ELR (cell line): ENCODE results near the gene REG3G.

Experiments
- DNase-seq: peaks from one replicate; pipeline ENCODE4 v3.0.0-alpha.2; 2015; ENCODE audit warnings: low read depth

Gene REG3G

GRCh38 chr2:79025421-79025820, at the start of gene REG3G:
REG3G (plus strand) TSS chr2:79025702; CDS start chr2:79026094, 392 bp downstream.
- DNase-seq, result no peak

- DNase-seq, result no peak
Measured at GRCh38 chr2:78977661-78978145, 47.8 kb upstream of the REG3G start.

GRCh38 chr2:78978340-78978739, 47.2 kb upstream of the REG3G start:
- no peak for DNase-seq

GRCh38 chr2:78979380-78980151, 45.9 kb upstream of the REG3G start:
- DNase-seq, result peak; percentile 8

GRCh38 chr2:78980152-78980465, 45.4 kb upstream of the REG3G start:
- no peak for DNase-seq

- DNase-seq, result no peak
Measured at GRCh38 chr2:78980871-78981270, 44.6 kb upstream of the REG3G start.

- no peak for DNase-seq
Measured at GRCh38 chr2:78982638-78983330, 42.7 kb upstream of the REG3G start.

- DNase-seq, result no peak
Measured at GRCh38 chr2:78984386-78984785, 41.1 kb upstream of the REG3G start.

GRCh38 chr2:78985558-78985957, 39.9 kb upstream of the REG3G start:
- DNase-seq, result no peak

GRCh38 chr2:78989051-78989450, 36.5 kb upstream of the REG3G start:
- DNase-seq, result no peak

- DNase-seq, result no peak
Measured at GRCh38 chr2:78992451-78992806, 33.1 kb upstream of the REG3G start.

- no peak for DNase-seq
Measured at GRCh38 chr2:78992807-78993517, 32.5 kb upstream of the REG3G start.

GRCh38 chr2:78993518-78994148, 31.9 kb upstream of the REG3G start:
- DNase-seq, result no peak

- no peak for DNase-seq
Measured at GRCh38 chr2:78994789-78995188, 30.7 kb upstream of the REG3G start.

GRCh38 chr2:78999406-78999805, 26.1 kb upstream of the REG3G start:
- peak; percentile 18 for DNase-seq

GRCh38 chr2:79000008-79000576, 25.4 kb upstream of the REG3G start:
- DNase-seq, result no peak

- DNase-seq, result no peak
Measured at GRCh38 chr2:79001285-79001684, 24.2 kb upstream of the REG3G start.

GRCh38 chr2:79004680-79005079, 20.8 kb upstream of the REG3G start:
- DNase-seq, result no peak

GRCh38 chr2:79005216-79005615, 20.3 kb upstream of the REG3G start:
- DNase-seq, result no peak

- DNase-seq, result no peak
Measured at GRCh38 chr2:79009388-79009787, 16.1 kb upstream of the REG3G start.

- DNase-seq, result no peak
Measured at GRCh38 chr2:79011496-79011895, 14.0 kb upstream of the REG3G start.

GRCh38 chr2:79013629-79014028, 11.9 kb upstream of the REG3G start:
- no peak for DNase-seq
